Right atrium auricular region (tissue), 2 donors: ENCODE results near the gene SLIT3. TPM values are rescaled to one million over a fixed set of nuclear protein-coding genes. Genes with fewer than 3 reads are reported as not detected.

Source experiments
- DNase-seq: peaks from one replicate; pipeline ENCODE4 v3.0.0-alpha.2; 2019; ENCODE audit warnings: low spot score
- H3K27ac ChIP-seq, 2 donors: fragments of 200-600 bp; sonication (generic); 1 replicate in 1 of 2; 2 replicates in 1 of 2; pipeline ENCODE4 v1.5.1; 2016 to 2019
- H3K27me3 ChIP-seq, 2 donors: fragments of 200-600 bp; sonication (generic); one replicate each; pipeline versions ENCODE4 v1.5.1 to v1.6.0; 2017 to 2019
- H3K36me3 ChIP-seq: fragments of 200-600 bp; sonication (generic); one replicate; pipeline ENCODE4 v1.5.1; 2016
- H3K4me1 ChIP-seq, 2 donors: fragments of 200-600 bp; sonication (generic); one replicate each; pipeline versions ENCODE4 v1.5.1 to v1.6.0; 2017 to 2019
- H3K4me3 ChIP-seq, 2 donors: fragments of 200-600 bp; sonication (generic); 1 replicate in 1 of 2; 2 replicates in 1 of 2; pipeline ENCODE4 v1.5.1; 2017 to 2019; ENCODE audit warnings: mild to moderate bottlenecking in 1 of 2, moderate library complexity in 1 of 2
- H3K9me3 ChIP-seq, 2 donors: fragments of 200-600 bp; sonication (generic); one replicate each; pipeline ENCODE4 v1.5.1; 2019
- total RNA-seq, 2 donors: library from RNA; depleted of rRNA; stranded (reverse); fragments of >200 nt; gene quantifications; one replicate each; pipeline ENCODE4 v1.1.0, GENCODE V29; 2016
- TF ChIP-seq, protein P1 (sequence below), 2 donors: fragments of 200-600 bp; sonication (generic); IDR thresholded peaks; one replicate each; pipeline ENCODE4 v1.5.1; 2019; ENCODE audit warnings: antibody characterized with exemption in 2 of 2

The SLIT3 gene
- total RNA-seq, 2 donors from 2014 or later, result 66.1 to 85.8 TPM

DNA sequence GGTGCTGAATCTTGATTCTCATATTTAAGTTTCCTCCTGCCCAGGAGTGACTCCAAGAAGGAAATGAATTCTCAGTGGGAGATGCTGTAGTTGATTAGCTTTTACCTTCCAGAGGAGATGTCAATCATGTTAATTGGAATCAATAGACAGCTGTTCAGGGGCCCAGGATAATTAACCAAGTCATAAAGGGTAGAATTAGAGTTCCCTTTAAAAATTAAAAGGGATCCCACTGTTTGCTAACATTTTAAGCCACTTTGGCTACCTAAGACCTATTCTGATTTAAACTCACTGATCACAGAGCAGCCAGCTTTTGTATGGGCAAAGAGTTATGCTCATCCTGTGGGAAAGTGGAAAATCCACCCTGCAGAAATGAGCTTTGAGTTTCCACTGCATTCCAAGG lies 249.6 kb downstream of the SLIT3 start:
- H3K36me3 ChIP-seq, result no peaks in the 10 kb centered on the region
- TF ChIP-seq, protein P1, sequence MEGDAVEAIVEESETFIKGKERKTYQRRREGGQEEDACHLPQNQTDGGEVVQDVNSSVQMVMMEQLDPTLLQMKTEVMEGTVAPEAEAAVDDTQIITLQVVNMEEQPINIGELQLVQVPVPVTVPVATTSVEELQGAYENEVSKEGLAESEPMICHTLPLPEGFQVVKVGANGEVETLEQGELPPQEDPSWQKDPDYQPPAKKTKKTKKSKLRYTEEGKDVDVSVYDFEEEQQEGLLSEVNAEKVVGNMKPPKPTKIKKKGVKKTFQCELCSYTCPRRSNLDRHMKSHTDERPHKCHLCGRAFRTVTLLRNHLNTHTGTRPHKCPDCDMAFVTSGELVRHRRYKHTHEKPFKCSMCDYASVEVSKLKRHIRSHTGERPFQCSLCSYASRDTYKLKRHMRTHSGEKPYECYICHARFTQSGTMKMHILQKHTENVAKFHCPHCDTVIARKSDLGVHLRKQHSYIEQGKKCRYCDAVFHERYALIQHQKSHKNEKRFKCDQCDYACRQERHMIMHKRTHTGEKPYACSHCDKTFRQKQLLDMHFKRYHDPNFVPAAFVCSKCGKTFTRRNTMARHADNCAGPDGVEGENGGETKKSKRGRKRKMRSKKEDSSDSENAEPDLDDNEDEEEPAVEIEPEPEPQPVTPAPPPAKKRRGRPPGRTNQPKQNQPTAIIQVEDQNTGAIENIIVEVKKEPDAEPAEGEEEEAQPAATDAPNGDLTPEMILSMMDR (IDR thresholded peaks at IDR 0.05), result no peak
- H3K4me1 ChIP-seq, result peaks cover 0 to 9% of the 10 kb centered on the region in 2 donors
- DNase-seq, result no peak
- no peaks in the 10 kb centered on the region for H3K9me3 ChIP-seq
- no peak overlapping the region for H3K4me3 ChIP-seq
- H3K27me3 ChIP-seq, result no peaks in the 10 kb centered on the region
- no peak overlapping the region for H3K27ac ChIP-seq

DNA sequence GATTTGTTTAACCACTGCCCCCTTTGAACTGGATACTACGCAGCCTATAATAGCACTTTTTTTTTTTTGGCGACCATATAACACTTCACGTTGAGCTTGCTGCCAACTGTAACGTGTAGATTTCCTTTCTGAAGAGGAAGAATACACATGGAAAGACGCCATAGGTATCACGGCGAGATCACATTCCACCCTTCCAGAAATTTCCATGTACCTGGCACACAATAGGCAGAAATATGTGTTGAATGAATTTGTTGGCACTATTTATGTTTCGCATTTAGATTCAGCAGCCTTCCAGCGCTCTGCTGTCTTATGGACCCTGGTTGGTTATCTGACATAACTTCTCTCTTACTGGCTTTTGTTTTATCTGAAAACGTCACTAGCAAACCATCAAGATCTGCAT lies 250.3 kb downstream of the SLIT3 start:
- Histone ChIP-seq H3K9me3 (no peaks in the 10 kb centered on the region), H3K4me1 (peaks cover 0 to 9% of the 10 kb centered on the region in 2 donors), H3K27ac (no peak overlapping the region), H3K4me3 (no peak overlapping the region), H3K27me3 (no peaks in the 10 kb centered on the region), H3K36me3 (no peaks in the 10 kb centered on the region)
- DNase-seq, result no peak
- TF ChIP-seq, protein P1 (IDR thresholded peaks at IDR 0.05), result no peak

DNA sequence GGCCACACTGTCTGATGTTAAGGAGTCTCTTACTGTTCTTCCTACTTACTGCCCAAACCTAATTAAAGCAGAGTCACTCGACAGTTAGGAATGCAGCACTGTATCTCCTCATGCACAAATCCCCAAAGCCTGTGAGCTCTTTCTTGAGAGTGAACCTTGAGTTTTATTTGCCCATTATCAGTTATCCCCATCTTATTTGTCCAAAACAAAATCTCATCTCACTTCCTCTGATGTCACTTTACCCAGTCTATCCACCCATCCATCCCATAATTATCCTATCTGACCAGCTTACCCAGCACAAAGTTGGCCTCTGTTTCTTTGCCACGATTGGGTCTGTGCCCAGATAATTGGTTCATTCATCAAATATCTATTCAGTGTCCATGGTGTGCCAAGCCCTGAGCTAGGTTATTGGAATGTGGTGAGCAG lies 250.8 kb downstream of the SLIT3 start:
- DNase-seq, result no peak

DNA sequence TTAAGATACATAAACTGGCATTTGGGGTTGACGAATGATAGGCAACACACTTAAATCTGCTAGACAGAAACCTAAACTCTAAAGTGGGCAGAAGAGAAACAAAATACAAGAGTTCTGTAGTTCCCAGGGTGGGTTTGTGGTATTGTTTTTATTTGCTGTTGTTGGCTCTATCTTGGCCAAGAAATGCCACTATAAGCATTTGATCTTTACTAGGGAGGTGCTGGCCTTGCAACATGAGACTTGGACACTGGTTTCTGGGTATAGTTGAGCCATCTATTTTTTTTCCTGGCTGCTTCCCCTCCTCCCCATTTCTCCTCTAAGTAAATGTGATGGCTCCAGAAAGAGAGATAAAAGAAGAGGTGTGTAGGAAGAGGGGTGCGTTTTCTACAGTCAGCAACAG lies 251.2 kb downstream of the SLIT3 start:
- TF ChIP-seq, protein P1 (IDR thresholded peaks at IDR 0.05), result no peak
- Histone ChIP-seq H3K27me3 (no peaks in the 10 kb centered on the region), H3K36me3 (no peaks in the 10 kb centered on the region), H3K4me3 (no peak overlapping the region), H3K27ac (no peak overlapping the region), H3K4me1 (peaks cover 0 to 9% of the 10 kb centered on the region in 2 donors), H3K9me3 (no peaks in the 10 kb centered on the region)
- DNase-seq, result no peak

More for the DNA sequence above, 250.8 kb downstream of the SLIT3 start:
- H3K27ac ChIP-seq, result no peak overlapping the region
- TF ChIP-seq, protein P1 (IDR thresholded peaks at IDR 0.05), result no peak
- H3K27me3 ChIP-seq, result no peaks in the 10 kb centered on the region
- H3K4me3 ChIP-seq, result no peak overlapping the region
- no peaks in the 10 kb centered on the region for H3K9me3 ChIP-seq
- H3K4me1 ChIP-seq, result peaks cover 0 to 9% of the 10 kb centered on the region in 2 donors
- no peaks in the 10 kb centered on the region for H3K36me3 ChIP-seq

DNA sequence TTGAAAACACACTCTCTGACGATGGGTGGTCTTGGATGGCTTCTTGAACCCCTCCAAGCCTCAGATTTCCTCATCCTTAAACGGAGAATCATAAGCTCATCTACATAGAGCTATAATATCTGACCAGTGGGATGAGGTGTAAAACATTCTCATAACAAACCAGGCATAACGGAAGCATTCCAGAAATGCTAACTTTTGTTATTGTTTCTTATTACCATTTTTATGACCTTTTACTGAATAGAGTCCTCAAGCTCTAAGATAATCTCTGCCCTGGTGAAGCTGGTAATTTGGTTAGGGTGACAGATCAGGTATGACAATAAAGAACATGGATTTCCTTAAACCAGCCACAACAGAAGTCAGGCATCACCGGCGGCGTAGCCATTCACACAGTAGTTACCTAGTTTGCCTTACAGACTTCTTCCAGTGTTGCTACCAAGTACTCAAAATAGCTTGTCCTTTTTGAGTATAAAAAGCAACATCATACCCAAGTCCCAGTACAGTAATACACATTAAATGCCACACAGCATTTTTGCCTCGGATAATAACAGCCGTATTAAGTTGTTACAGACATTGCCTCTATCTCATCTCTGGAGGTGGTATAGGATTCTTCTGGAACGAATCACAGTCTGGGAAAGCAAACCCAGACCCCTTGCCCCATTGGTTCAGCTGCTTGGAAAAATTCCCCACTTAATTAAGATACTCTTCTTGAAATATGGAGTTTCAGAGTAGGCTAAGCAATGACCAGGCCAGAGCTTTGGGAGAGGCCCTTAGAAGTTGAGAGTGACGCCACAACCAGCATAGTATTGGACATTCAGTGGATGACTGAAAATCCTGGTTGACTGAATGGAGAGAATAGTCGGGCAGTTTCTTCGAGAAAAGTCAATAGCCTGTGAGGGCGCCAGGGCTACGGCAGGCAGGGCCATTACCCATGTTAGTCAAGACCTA lies 252.5 kb downstream of the SLIT3 start:
- Histone ChIP-seq H3K27ac (no peak overlapping the region), H3K4me3 (no peak overlapping the region), H3K27me3 (no peaks in the 10 kb centered on the region), H3K9me3 (no peaks in the 10 kb centered on the region), H3K36me3 (no peaks in the 10 kb centered on the region), H3K4me1 (peaks cover 0 to 9% of the 10 kb centered on the region in 2 donors)
- no peak for DNase-seq
- TF ChIP-seq, protein P1 (IDR thresholded peaks at IDR 0.05), result no peak
